ENCODE data around the gene ZBED1.

Gene ZBED1

GRCh38 chrX:2451501-2452316 is 49.1 kb downstream of the ZBED1 start:
- no peak for DNase-seq

- DNase-seq: no peak
These were observed 50.1 kb downstream of the ZBED1 start for GRCh38 chrX:2450681-2451080.

GRCh38 chrX:2449135-2449886 is 51.5 kb downstream of the ZBED1 start:
- no peak for DNase-seq

GRCh38 chrX:2447484-2447883 is 53.3 kb downstream of the ZBED1 start:
- DNase-seq: no peak

- no peak for DNase-seq
These were observed 54.0 kb downstream of the ZBED1 start for GRCh38 chrX:2446815-2447214.

GRCh38 chrX:2445662-2446623 is 54.8 kb downstream of the ZBED1 start:
- no peak for DNase-seq

- no peak for DNase-seq
These were observed 58.1 kb downstream of the ZBED1 start for GRCh38 chrX:2442694-2443093.

GRCh38 chrX:2441466-2441865 is 59.3 kb downstream of the ZBED1 start:
- DNase-seq: no peak

- no peak for DNase-seq
These were observed 61.2 kb downstream of the ZBED1 start for GRCh38 chrX:2439613-2440012.

Measured in SHP77 (cell line).